Measurements from ENCODE around the gene MAP4K3.
"Not testable (repeated sequence)": the region's sequence is repeated elsewhere in the genome, so short reads cannot be mapped to it uniquely, and the experiment has no call there.

Gene MAP4K3

DNA sequence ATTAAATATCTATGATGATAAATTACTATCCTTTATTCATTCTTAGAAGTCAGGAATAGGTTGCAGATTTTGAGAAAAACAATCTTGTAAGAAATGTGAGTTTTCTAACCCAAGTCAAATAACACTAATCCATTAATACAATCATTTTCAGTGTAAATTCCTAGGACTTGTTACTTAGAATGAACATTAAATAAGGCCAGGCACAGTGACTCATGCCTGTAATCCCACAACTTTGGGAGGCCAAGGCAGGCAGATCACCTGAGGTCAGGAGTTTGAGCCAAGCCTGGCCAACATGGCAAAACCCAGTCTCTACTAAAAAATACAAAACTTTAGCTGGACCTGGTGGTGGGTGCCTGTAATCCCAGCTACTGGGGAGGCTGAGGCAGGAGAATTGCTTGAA lies 147.5 kb downstream of the MAP4K3 start:
- DNase-seq, result no peak

DNA sequence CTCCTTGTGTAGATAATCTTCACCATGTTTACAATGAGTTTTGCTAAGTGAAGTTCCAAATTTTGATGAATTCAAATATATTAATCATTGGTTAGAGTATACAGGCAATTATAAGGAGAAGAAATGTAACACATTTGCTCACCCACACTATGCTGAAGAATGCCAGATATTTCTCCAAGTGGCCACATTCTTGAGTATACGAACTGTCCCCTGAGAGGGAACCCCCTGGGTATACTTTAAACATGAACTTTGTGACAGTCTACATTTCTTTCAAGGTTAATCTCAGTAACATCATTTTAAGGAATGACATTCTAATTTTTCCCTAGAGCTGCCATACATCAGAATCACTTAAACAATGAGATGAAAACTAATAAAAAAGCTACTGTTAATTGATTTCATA lies 153.5 kb downstream of the MAP4K3 start:
- no peak for DNase-seq

DNA sequence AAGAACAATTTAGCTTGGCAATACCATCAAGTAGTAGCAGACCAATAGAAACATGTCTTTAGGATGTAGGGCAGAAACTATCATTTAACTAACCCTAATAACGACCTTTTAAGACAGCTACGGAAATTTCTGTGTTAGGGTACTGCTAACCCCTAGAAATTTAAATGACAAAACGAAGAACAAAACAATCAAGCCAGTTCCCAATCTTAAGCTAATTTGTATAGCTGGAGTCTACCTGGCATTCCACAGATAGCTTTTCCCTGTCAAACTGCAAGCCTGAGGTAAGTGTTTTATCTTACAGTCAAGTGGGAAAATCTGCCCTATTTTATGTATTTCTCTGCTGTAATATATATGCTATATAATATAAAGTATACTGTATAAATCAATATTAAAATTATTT lies 155.7 kb downstream of the MAP4K3 start:
- no peak for DNase-seq

DNA sequence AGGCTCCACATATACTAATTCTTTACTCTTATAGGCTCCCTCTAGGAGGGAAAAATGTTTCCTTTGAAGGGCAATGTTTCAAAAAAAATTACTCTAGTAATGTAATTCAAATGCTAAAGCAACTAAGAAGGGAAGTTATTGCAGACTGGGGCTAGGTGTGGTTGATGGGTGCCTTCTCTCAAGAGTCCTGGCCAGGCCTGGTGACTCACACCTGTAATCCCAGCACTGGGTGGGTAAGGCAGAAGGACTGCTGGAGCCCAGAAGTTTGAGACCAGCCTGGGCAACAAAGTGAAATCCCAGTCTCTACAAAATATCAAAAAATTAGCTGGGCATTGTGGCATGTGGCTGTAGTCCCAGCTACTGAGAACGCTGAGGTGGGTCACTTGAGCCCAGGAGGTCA lies 162.1 kb downstream of the MAP4K3 start:
- no peak for DNase-seq

DNA sequence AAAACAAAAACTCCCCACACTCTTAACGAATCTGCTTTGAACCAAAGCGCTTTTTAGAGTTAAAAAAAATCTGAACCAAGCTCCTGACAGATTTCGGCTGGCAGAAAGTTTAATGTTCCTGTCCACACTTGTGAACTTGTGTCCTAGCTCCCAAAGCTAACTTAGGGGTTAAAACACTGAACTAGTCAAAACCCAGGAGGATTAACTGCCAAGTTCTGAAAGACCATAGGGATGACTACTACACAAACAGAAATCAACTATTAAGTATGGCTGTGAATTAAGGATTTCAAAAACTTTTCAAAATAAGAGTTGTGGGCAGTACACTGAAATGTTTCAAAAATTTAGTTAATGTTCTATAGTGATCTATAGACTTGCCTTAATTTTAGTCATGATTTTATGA lies 167.1 kb downstream of the MAP4K3 start:
- no peak for DNase-seq

DNA sequence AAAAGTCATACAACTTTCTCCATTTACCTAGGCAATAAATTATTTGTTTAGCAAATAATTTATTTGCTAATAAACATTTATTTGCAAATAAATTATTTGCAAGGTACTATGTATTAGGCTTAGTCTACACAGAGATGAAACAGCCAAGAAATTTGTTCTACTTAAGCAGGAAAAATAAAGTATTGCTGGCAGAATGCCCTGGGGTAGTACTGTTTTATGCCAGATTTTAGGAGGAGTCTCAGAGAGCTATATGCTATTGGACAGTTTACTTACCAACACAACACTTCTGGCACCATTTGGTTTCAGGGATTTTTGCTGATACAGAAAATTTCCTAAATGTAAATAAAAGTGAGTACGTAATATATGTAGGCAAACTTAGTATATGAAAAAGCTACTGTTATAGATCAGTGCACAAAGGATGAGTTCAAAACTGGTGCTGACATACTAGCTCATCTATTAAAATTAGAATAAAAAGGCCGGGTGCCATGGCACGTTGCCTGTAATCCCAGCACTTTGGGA lies 170.1 kb downstream of the MAP4K3 start:
- DNase-seq, result no peak

- no peak for DNase-seq
These were observed 170.8 kb downstream of the MAP4K3 start for GRCh38 chr2:39266139-39266805.

- no peak for DNase-seq
These were observed 171.8 kb downstream of the MAP4K3 start for GRCh38 chr2:39265315-39265714.

GRCh38 chr2:39264733-39265132 lies 172.4 kb downstream of the MAP4K3 start:
- DNase-seq, result no peak

DNA sequence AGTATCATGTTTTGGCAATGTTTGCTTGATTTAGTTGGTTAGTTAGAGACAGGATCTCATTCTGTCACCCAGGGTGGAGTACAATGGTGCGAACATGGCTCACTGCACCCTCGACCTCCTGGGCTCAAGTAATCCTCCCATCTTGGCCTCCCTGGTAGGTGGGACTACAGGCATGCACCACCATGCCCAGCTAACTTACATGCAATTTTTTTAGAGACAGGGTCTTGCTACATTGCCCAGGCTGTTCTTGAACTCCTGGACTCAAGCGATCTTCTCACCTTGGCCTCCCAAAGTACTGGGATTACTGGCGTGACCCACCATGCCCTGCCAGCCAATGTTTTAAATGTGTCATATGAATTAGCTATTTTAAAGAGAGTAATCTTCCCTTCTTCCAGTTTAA lies 177.0 kb downstream of the MAP4K3 start:
- DNase-seq, result no peak

- DNase-seq, result no peak
These were observed 181.0 kb downstream of the MAP4K3 start for GRCh38 chr2:39256040-39256439.

- no peak for DNase-seq
These were observed 184.1 kb downstream of the MAP4K3 start for GRCh38 chr2:39252888-39253518.

- DNase-seq, result no peak
These were observed 189.5 kb downstream of the MAP4K3 start for GRCh38 chr2:39247512-39248043.

DNA sequence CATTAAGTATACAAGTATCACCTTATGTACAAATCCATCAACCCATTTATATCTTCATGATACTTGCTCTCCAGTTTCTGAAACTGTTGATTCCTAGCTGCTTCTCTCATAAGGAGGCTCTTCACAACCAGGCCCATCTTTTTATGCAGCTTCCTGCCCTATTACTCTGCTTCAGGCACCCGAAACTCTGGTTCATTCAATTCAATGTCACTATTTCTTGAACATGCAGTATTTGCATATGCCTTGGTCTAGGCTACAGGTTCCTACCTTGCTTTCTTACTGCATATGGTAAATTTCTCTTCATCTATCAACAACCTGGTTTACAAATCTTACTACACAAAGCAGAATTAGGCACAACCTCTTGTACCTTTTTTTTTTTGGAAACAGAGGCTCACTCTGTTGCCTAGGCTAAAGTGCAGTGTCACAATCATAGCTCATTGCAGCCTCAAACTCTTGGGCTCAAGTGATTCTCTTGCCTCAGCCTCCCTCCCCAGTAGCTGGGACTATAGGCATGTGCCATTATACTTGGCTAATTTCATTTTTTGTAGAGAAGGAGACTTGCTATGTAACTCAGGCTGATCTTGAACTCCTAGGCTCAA lies 190.6 kb downstream of the MAP4K3 start:
- DNase-seq, result no peak

GRCh38 chr2:39244963-39245625 lies 192.0 kb downstream of the MAP4K3 start:
- not testable (repeated sequence) for DNase-seq

GRCh38 chr2:39244241-39244862 lies 192.7 kb downstream of the MAP4K3 start:
- not testable (repeated sequence) for DNase-seq

DNA sequence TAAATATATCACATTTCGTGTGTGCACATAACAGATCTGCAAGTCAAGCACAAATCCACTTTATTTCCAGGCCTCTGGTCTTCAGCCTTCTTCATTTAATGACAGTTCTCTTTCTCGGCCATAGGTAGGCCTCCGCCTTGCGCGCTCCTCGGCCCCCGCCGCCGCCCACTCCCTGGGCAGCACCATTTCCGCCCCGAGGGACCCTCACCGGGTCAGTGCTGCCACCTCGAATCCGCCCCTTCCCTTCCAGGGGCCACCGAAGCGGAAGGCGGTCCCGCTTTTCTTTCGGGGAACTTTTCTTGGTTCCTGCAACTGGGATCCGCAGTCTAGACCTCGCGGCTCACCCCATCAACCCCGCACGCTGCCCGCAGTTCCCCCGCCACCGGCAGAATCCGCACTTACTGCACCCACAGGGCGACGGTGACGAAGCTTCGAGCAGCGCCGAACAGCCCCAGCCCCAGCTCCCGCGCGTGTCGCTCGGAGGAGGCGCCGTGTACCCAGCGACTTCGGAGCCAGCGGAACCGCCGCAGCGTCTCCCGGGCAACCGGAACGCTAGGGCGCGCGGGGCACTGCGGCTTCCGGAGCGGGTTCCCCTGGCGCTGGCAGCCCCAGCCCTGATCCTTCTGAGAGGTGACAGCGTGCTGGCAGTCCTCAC lies 193.5 kb downstream of the MAP4K3 start, which contains the start of gene CDKL4:
Gene CDKL4, minus strand, starts transcription at position 502 of the 655 bp plus-strand sequence.
- DNase-seq, result no peak

DNA sequence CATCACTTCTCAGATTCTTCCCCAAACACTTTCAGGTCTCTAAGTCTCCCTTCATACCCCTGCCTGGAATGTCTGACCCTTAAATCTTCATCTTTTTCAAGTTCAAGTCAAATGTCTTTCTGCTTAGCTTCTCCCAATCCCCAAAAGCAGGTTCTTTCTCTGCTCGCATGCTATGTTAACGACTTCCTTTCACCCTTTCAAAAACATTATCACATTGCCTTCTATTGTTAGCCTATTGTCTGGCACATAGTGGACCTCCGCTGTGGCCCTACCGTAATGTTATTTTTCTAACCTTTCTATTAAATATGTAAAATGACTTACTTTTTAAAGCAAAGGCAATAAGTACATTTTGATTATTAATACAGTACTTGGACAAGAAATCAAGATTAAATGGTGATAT lies 195.5 kb downstream of the MAP4K3 start:
- no peak for DNase-seq

- DNase-seq, result no peak
These were observed 196.3 kb downstream of the MAP4K3 start for GRCh38 chr2:39240758-39241157.

- DNase-seq, result no peak
These were observed 202.3 kb downstream of the MAP4K3 start for GRCh38 chr2:39234754-39235153.

GRCh38 chr2:39232141-39232540 lies 204.9 kb downstream of the MAP4K3 start:
- no peak for DNase-seq
